Small intestine (tissue), 7 donors: Measurements from ENCODE around the gene MROH2A. TPM values are rescaled to one million over a fixed set of nuclear protein-coding genes. Genes with fewer than 3 reads are reported as not detected.

Experiments used
- DNase-seq, 2 donors: peaks; one replicate each; pipeline versions ENCODE4 v3.0.0 to v3.0.0-alpha.2; 2013
- FAIRE-seq: peaks from 2 replicates; lab custom pipeline; 2012; peaks lifted over from hg19 to GRCh38; lab: Jason Lieb, UNC
- H3K27ac ChIP-seq, 3 donors: one replicate each; pipeline ENCODE4 v1.5.1; 2013; ENCODE audit warnings: low read length in 2 of 3, mild to moderate bottlenecking in 2 of 3, control low read depth in 1 of 3, inconsistent platforms in 1 of 3, low read depth in 1 of 3, moderate library complexity in 1 of 3
- H3K27me3 ChIP-seq, 3 donors: one replicate each; pipeline ENCODE4 v1.6.1; 2013; ENCODE audit warnings: low read length in 3 of 3, inconsistent platforms in 1 of 3; ENCODE audit not compliant: control insufficient read depth in 3 of 3, insufficient read depth in 3 of 3
- H3K36me3 ChIP-seq, 3 donors: one replicate each; pipeline ENCODE4 v1.6.1; 2013; ENCODE audit warnings: low read length in 3 of 3, inconsistent platforms in 1 of 3, low read depth in 1 of 3, mild to moderate bottlenecking in 1 of 3, moderate library complexity in 1 of 3; ENCODE audit not compliant: control insufficient read depth in 3 of 3, insufficient read depth in 2 of 3
- H3K4me1 ChIP-seq, 3 donors: one replicate each; pipeline ENCODE4 v1.6.1; 2013; ENCODE audit warnings: low read length in 2 of 3, inconsistent platforms in 1 of 3, low read depth in 1 of 3, mild to moderate bottlenecking in 1 of 3, moderate library complexity in 1 of 3; ENCODE audit not compliant: control insufficient read depth in 3 of 3, insufficient read depth in 2 of 3
- H3K4me3 ChIP-seq, 3 donors: one replicate each; pipeline ENCODE4 v1.5.1; 2013; ENCODE audit warnings: low read length in 3 of 3, control low read depth in 1 of 3, inconsistent platforms in 1 of 3, low read depth in 1 of 3, mild to moderate bottlenecking in 1 of 3, moderate library complexity in 1 of 3
- H3K9me3 ChIP-seq, 2 donors: one replicate each; pipeline ENCODE4 v1.6.1; 2013; ENCODE audit warnings: low read depth in 1 of 2, low read length in 1 of 2; ENCODE audit not compliant: control insufficient read depth in 2 of 2, insufficient read depth in 1 of 2
- WGBS, 3 donors: extraction: QIAGEN DNeasy Blood & Tissue Kit; methylation state at CpG; one replicate each; pipeline ENCODE4 v1.1.7; 2013; 5-methylcytosine and 5-hydroxymethylcytosine counted together
- polyA plus RNA-seq, 4 donors: library from polyadenylated mRNA; stranded (reverse) in 3 of 4; unstranded in 1 of 4; fragments of 200-250 nt in 3 of 4; fragments of 120-200 nt in 1 of 4; gene quantifications; one replicate each; pipeline versions ENCODE4 v1.2.1 to v1.2.3, GENCODE V29; 2013
- donor health status: healthy with polysubstance abuse.
- donor health status: control.
- donor health status: control.
- donor health status: Bipolar disorder and iron deficiency.
- donor health status: healthy.

Gene MROH2A
- polyA plus RNA-seq, 4 donors = 0.19 to 1.6 (median 0.42) TPM

GRCh38 chr2:233807966-233808935, 30.1 kb downstream of the MROH2A start:
- Histone ChIP-seq H3K9me3 (no peaks in the 10 kb centered on the region), H3K4me1 (no peaks in the 10 kb centered on the region), H3K4me3 (no peak overlapping the region), H3K27me3 (peaks cover 0 to 2% (median 0%) of the 10 kb centered on the region in 3 donors), H3K36me3 (no peaks in the 10 kb centered on the region), H3K27ac (no peak overlapping the region)
- DNase-seq (no peak), FAIRE-seq (no peak)
- 77 to 82% (median 81%) methylated on average over 10 of the region's 10 CpGs for WGBS, 3 donors

GRCh38 chr2:233810385-233810784, 32.3 kb downstream of the MROH2A start:
- no peaks in the 10 kb centered on the region for H3K36me3 ChIP-seq
- H3K27me3 ChIP-seq = peaks cover 0 to 2% (median 0%) of the 10 kb centered on the region in 3 donors
- no peaks in the 10 kb centered on the region for H3K9me3 ChIP-seq
- H3K27ac ChIP-seq = no peak overlapping the region
- 88 to 97% (median 91%) methylated on average over 6 of the region's 6 CpGs for WGBS, 3 donors
- H3K4me1 ChIP-seq = no peaks in the 10 kb centered on the region
- no peak for DNase-seq
- FAIRE-seq = no peak
- H3K4me3 ChIP-seq = no peak overlapping the region

- 66 to 81% (median 71%) methylated on average over 4 of the region's 4 CpGs for WGBS, 3 donors
- H3K27ac ChIP-seq = no peak overlapping the region
- peaks cover 0 to 2% (median 0%) of the 10 kb centered on the region in 3 donors for H3K27me3 ChIP-seq
- DNase-seq = no peak
- no peaks in the 10 kb centered on the region for H3K9me3 ChIP-seq
- no peak overlapping the region for H3K4me3 ChIP-seq
- no peaks in the 10 kb centered on the region for H3K4me1 ChIP-seq
- no peaks in the 10 kb centered on the region for H3K36me3 ChIP-seq
- FAIRE-seq = no peak
Observed at GRCh38 chr2:233811087-233811486, 33.0 kb downstream of the MROH2A start.

- WGBS, 3 donors = 89 to 98% (median 90%) methylated on average over 8 of the region's 8 CpGs
- Histone ChIP-seq H3K4me3 (no peak overlapping the region), H3K4me1 (peaks cover 0 to 5% (median 0%) of the 10 kb centered on the region in 3 donors), H3K36me3 (no peaks in the 10 kb centered on the region), H3K9me3 (peaks cover 0 to 2% of the 10 kb centered on the region in 2 donors), H3K27me3 (peaks cover 0 to 2% (median 0%) of the 10 kb centered on the region in 3 donors), H3K27ac (no peak overlapping the region)
- DNase-seq (no peak), FAIRE-seq (no peak)
Observed at GRCh38 chr2:233811732-233812131, 33.6 kb downstream of the MROH2A start.

- peaks cover 0 to 20% (median 0%) of the 10 kb centered on the region in 3 donors for H3K4me1 ChIP-seq
- WGBS, 3 donors = 89 to 92% (median 92%) methylated on average over 3 of the region's 3 CpGs
- no peak overlapping the region for H3K27ac ChIP-seq
- H3K36me3 ChIP-seq = no peaks in the 10 kb centered on the region
- FAIRE-seq (no peak), DNase-seq (no peak)
- H3K27me3 ChIP-seq = no peaks in the 10 kb centered on the region
- no peak overlapping the region for H3K4me3 ChIP-seq
- H3K9me3 ChIP-seq = peaks cover 0 to 2% of the 10 kb centered on the region in 2 donors
Observed at GRCh38 chr2:233813236-233814055, 35.3 kb downstream of the MROH2A start.

GRCh38 chr2:233814056-233814835, 36.1 kb downstream of the MROH2A start:
- DNase-seq = no peak
- FAIRE-seq = no peak
- 83 to 100% (median 91%) methylated on average over 2 of the region's 2 CpGs for WGBS, 3 donors

GRCh38 chr2:233815861-233816260, 37.7 kb downstream of the MROH2A start:
- no peak for FAIRE-seq
- H3K36me3 ChIP-seq = no peaks in the 10 kb centered on the region
- no peak for DNase-seq
- WGBS, 3 donors = 80 to 96% (median 90%) methylated on average over 6 of the region's 6 CpGs
- no peak overlapping the region for H3K4me3 ChIP-seq
- H3K9me3 ChIP-seq = peaks cover 0 to 2% of the 10 kb centered on the region in 2 donors
- no peak overlapping the region for H3K27ac ChIP-seq
- H3K27me3 ChIP-seq = no peaks in the 10 kb centered on the region
- H3K4me1 ChIP-seq = peaks cover 0 to 23% (median 0%) of the 10 kb centered on the region in 3 donors

More at GRCh38 chr2:233814056-233814835, 36.1 kb downstream of the MROH2A start:
- Histone ChIP-seq H3K4me3 (no peak overlapping the region), H3K27ac (no peak overlapping the region), H3K27me3 (no peaks in the 10 kb centered on the region), H3K36me3 (no peaks in the 10 kb centered on the region), H3K4me1 (peaks cover 0 to 23% (median 0%) of the 10 kb centered on the region in 3 donors), H3K9me3 (peaks cover 0 to 2% of the 10 kb centered on the region in 2 donors)
